Liver (tissue), 9 donors: Measurements from ENCODE around the gene PIGL. TPM values are rescaled to one million over a fixed set of nuclear protein-coding genes. Genes with fewer than 3 reads are reported as not detected.

Experiments used
- DNase-seq: peaks from one replicate; pipeline ENCODE4 v3.0.0-alpha.2; 2017; ENCODE audit warnings: low spot score
- H3K27ac ChIP-seq, 2 donors: one replicate each; pipeline ENCODE4 v1.7.0; 2013; ENCODE audit warnings: inconsistent platforms in 2 of 2, low read length in 2 of 2, control low read depth in 1 of 2, low read depth in 1 of 2, mild to moderate bottlenecking in 1 of 2
- H3K27me3 ChIP-seq, 4 donors: one replicate each; pipeline versions ENCODE4 v1.6.1 to v1.7.0; 2013; ENCODE audit warnings: low read length in 3 of 4, inconsistent platforms in 1 of 4, mild to moderate bottlenecking in 1 of 4, moderate library complexity in 1 of 4; ENCODE audit not compliant: control insufficient read depth in 4 of 4, insufficient read depth in 4 of 4
- H3K36me3 ChIP-seq, 4 donors: one replicate each; pipeline versions ENCODE4 v1.6.1 to v1.7.0; 2013; ENCODE audit warnings: low read length in 3 of 4, mild to moderate bottlenecking in 3 of 4, low read depth in 1 of 4, moderate library complexity in 1 of 4; ENCODE audit not compliant: control insufficient read depth in 4 of 4, insufficient read depth in 3 of 4
- H3K4me1 ChIP-seq, 4 donors: one replicate each; pipeline versions ENCODE4 v1.6.1 to v1.7.0; 2013; ENCODE audit warnings: low read length in 3 of 4, mild to moderate bottlenecking in 3 of 4, moderate library complexity in 1 of 4; ENCODE audit not compliant: control insufficient read depth in 4 of 4, insufficient read depth in 4 of 4
- H3K4me3 ChIP-seq, 3 donors: one replicate each; pipeline versions ENCODE4 v1.6.1 to v1.7.0; 2013; ENCODE audit warnings: low read length in 3 of 3, control low read depth in 1 of 3, low read depth in 1 of 3, mild to moderate bottlenecking in 1 of 3
- H3K9ac ChIP-seq, 2 donors: one replicate each; pipeline ENCODE4 v1.7.0; 2013; ENCODE audit warnings: low read length in 2 of 2, mild to moderate bottlenecking in 2 of 2, moderate library complexity in 2 of 2, control low read depth in 1 of 2, low read depth in 1 of 2
- H3K9me3 ChIP-seq, 4 donors: one replicate each; pipeline versions ENCODE4 v1.6.1 to v1.7.0; 2013; ENCODE audit warnings: low read length in 3 of 4; ENCODE audit not compliant: control insufficient read depth in 4 of 4
- EGR1 ChIP-seq, 2 donors: IDR thresholded peaks; 2 replicates each; pipeline ENCODE4 v1.6.1; 2016 to 2018; ENCODE audit warnings: antibody characterized with exemption in 2 of 2, low read depth in 2 of 2
- FOXA1 ChIP-seq: IDR thresholded peaks from 2 replicates; pipeline ENCODE4 v1.6.1; 2016; ENCODE audit warnings: antibody characterized with exemption
- FOXA2 ChIP-seq: IDR thresholded peaks from 2 replicates; pipeline ENCODE4 v1.6.1; 2016; ENCODE audit warnings: antibody characterized with exemption
- GABPA ChIP-seq, 2 donors: IDR thresholded peaks in 1 of 2; conservative IDR thresholded peaks in 1 of 2; 2 replicates each; pipeline ENCODE4 v1.6.1; 2016; ENCODE audit warnings: antibody characterized with exemption in 2 of 2, mild to moderate bottlenecking in 1 of 2, moderate library complexity in 1 of 2
- HNF4A ChIP-seq, 2 donors: conservative IDR thresholded peaks; 2 replicates each; pipeline ENCODE4 v1.6.1; 2016; ENCODE audit warnings: antibody characterized with exemption in 2 of 2, mild to moderate bottlenecking in 2 of 2
- HNF4G ChIP-seq: IDR thresholded peaks from 2 replicates; pipeline ENCODE4 v1.6.1; 2016; ENCODE audit warnings: antibody characterized with exemption
- JUND ChIP-seq, 2 donors: IDR thresholded peaks; 2 replicates each; pipeline ENCODE4 v1.6.1; 2016; ENCODE audit warnings: antibody characterized with exemption in 2 of 2
- NR2F2 ChIP-seq: IDR thresholded peaks from 2 replicates; pipeline ENCODE4 v1.6.1; 2016; ENCODE audit warnings: antibody characterized with exemption
- RAD21 ChIP-seq, 2 donors: IDR thresholded peaks; 2 replicates each; pipeline ENCODE4 v1.6.1; 2016; ENCODE audit warnings: antibody characterized with exemption in 2 of 2, mild to moderate bottlenecking in 2 of 2
- REST ChIP-seq: IDR thresholded peaks from 2 replicates; pipeline ENCODE4 v1.6.1; 2016; ENCODE audit warnings: antibody characterized with exemption, mild to moderate bottlenecking
- RXRA ChIP-seq, 2 donors: IDR thresholded peaks; 2 replicates each; pipeline ENCODE4 v1.6.1; 2017 to 2018; ENCODE audit warnings: antibody characterized with exemption in 2 of 2, mild to moderate bottlenecking in 1 of 2
- SP1 ChIP-seq: IDR thresholded peaks from 2 replicates; pipeline ENCODE4 v1.6.1; 2018; ENCODE audit warnings: antibody characterized with exemption, mild to moderate bottlenecking
- TAF1 ChIP-seq: conservative IDR thresholded peaks from 2 replicates; pipeline ENCODE4 v1.6.1; 2016; ENCODE audit warnings: antibody characterized with exemption, mild to moderate bottlenecking
- YY1 ChIP-seq: IDR thresholded peaks from 2 replicates; pipeline ENCODE4 v1.6.1; 2016; ENCODE audit warnings: antibody characterized with exemption, mild to moderate bottlenecking
- WGBS: extraction: QIAGEN DNeasy Blood & Tissue Kit; methylation state at CpG from one replicate; pipeline ENCODE4 v1.1.7; 2013; 5-methylcytosine and 5-hydroxymethylcytosine counted together
- polyA plus RNA-seq, 2 donors: library from polyadenylated mRNA; stranded (reverse) in 1 of 2; unstranded in 1 of 2; fragments of 200-250 nt in 1 of 2; fragments of >200 nt in 1 of 2; fragmentation: Nextera tagmentation in 1 of 2; extraction: Ambion mirVana in 1 of 2; gene quantifications; one replicate each; pipeline versions ENCODE4 v1.2.1 to v1.2.3, GENCODE V29; 2013 to 2015
- total RNA-seq, 2 donors: library from RNA; depleted of rRNA; stranded (reverse); fragments of >200 nt; gene quantifications; one replicate each; pipeline ENCODE4 v1.2.3, GENCODE V29; 2014
- TF ChIP-seq, protein P1 (sequence below): IDR thresholded peaks from 2 replicates; pipeline ENCODE4 v1.6.1; 2016; ENCODE audit warnings: antibody characterized with exemption
- TF ChIP-seq, protein P2 (sequence below): IDR thresholded peaks from 2 replicates; pipeline ENCODE4 v1.6.1; 2016; ENCODE audit warnings: antibody characterized with exemption
- TF ChIP-seq, protein P3 (sequence below): IDR thresholded peaks from 2 replicates; pipeline ENCODE4 v1.6.1; 2016; ENCODE audit warnings: antibody characterized with exemption
- TF ChIP-seq, protein P4 (sequence below): fragments of 150-350 bp; IDR thresholded peaks from 2 replicates; pipeline ENCODE4 v1.5.1; 2017; ENCODE audit warnings: improper control_type of control experiment, low read depth, low read length; ENCODE audit not compliant: missing input control
- donor health status: healthy.
- donor health status: healthy.
- donor health status: healthy.
- donor health status: healthy.
- donor health status: healthy.

PIGL gene
- total and polyA plus RNA-seq, 4 donors: 6.7 to 34.7 (median 14.7) TPM

- peak overlapping the region; percentile 92 to 97 for H3K27ac ChIP-seq
- H3K36me3 ChIP-seq: peaks cover 0 to 9% (median 5%) of the 10 kb centered on the region in 4 donors
- peak overlapping the region; percentile 93 to 94 for H3K9ac ChIP-seq
- TF ChIP-seq, protein P1, sequence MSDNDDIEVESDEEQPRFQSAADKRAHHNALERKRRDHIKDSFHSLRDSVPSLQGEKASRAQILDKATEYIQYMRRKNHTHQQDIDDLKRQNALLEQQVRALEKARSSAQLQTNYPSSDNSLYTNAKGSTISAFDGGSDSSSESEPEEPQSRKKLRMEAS: no peak
- TF ChIP-seq REST (no peak), NR2F2 (no peak), JUND (IDR thresholded peaks at IDR 0.05) (no peak), HNF4A (conservative IDR thresholded peaks at IDR 0.05) (peak; percentile 18 to 20), SP1 (no peak), TAF1 (peak; percentile 44), HNF4G (no peak), RAD21 (IDR thresholded peaks at IDR 0.05) (peak; percentile 27 to 52), EGR1 (IDR thresholded peaks at IDR 0.05; ENCODE audit: low read depth in 2 of 2) (no peak), RXRA (IDR thresholded peaks at IDR 0.05) (peak; percentile 24 to 47), GABPA (IDR thresholded peaks at IDR 0.05 in 1 of 2, conservative IDR thresholded peaks at IDR 0.05 in 1 of 2) (no peak), YY1 (peak; percentile 80), FOXA1 (no peak), FOXA2 (no peak)
- TF ChIP-seq, protein P2, sequence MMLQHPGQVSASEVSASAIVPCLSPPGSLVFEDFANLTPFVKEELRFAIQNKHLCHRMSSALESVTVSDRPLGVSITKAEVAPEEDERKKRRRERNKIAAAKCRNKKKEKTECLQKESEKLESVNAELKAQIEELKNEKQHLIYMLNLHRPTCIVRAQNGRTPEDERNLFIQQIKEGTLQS: no peak
- TF ChIP-seq, protein P3, sequence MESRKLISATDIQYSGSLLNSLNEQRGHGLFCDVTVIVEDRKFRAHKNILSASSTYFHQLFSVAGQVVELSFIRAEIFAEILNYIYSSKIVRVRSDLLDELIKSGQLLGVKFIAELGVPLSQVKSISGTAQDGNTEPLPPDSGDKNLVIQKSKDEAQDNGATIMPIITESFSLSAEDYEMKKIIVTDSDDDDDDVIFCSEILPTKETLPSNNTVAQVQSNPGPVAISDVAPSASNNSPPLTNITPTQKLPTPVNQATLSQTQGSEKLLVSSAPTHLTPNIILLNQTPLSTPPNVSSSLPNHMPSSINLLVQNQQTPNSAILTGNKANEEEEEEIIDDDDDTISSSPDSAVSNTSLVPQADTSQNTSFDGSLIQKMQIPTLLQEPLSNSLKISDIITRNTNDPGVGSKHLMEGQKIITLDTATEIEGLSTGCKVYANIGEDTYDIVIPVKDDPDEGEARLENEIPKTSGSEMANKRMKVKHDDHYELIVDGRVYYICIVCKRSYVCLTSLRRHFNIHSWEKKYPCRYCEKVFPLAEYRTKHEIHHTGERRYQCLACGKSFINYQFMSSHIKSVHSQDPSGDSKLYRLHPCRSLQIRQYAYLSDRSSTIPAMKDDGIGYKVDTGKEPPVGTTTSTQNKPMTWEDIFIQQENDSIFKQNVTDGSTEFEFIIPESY: peak; percentile 22
- TF ChIP-seq, protein P4, sequence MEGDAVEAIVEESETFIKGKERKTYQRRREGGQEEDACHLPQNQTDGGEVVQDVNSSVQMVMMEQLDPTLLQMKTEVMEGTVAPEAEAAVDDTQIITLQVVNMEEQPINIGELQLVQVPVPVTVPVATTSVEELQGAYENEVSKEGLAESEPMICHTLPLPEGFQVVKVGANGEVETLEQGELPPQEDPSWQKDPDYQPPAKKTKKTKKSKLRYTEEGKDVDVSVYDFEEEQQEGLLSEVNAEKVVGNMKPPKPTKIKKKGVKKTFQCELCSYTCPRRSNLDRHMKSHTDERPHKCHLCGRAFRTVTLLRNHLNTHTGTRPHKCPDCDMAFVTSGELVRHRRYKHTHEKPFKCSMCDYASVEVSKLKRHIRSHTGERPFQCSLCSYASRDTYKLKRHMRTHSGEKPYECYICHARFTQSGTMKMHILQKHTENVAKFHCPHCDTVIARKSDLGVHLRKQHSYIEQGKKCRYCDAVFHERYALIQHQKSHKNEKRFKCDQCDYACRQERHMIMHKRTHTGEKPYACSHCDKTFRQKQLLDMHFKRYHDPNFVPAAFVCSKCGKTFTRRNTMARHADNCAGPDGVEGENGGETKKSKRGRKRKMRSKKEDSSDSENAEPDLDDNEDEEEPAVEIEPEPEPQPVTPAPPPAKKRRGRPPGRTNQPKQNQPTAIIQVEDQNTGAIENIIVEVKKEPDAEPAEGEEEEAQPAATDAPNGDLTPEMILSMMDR: no peak
- 2% methylated on average over 25 of the region's 25 CpGs for WGBS
- no peaks in the 10 kb centered on the region for H3K27me3 ChIP-seq
- peak overlapping the region; percentile 77 to 97 (median 88) for H3K4me3 ChIP-seq
- H3K9me3 ChIP-seq: no peaks in the 10 kb centered on the region
- H3K4me1 ChIP-seq: peaks cover 2 to 16% (median 11%) of the 10 kb centered on the region in 4 donors
- DNase-seq: peak; percentile 61
Observed at GRCh38 chr17:16352303-16352666, 135.3 kb downstream of the PIGL start.
